ENCODE data around the gene SPIRE2. TPM values are rescaled to one million over a fixed set of nuclear protein-coding genes. Genes with fewer than 3 reads are reported as not detected.
A peak's percentile ranks its signal among the peaks of the same experiment; 100 is the strongest.

Gene SPIRE2
- total RNA-seq, 3 donors from 2014 or later (not counting 1 experiment from before 2014, with no cell fraction given): 4.5 to 8.7 (median 6.5) TPM

GRCh38 chr16:89864527-89864820 is 36.2 kb downstream of the SPIRE2 start:
- peaks cover 50% of the 10 kb centered on the region for H3K4me1 ChIP-seq (ENCODE audit: control insufficient read depth, insufficient read depth, low read length)
- 58% methylated on average over 5 of the region's 5 CpGs for WGBS (ENCODE audit: insufficient coverage)
- intact Hi-C loops (cut with micrococcal nuclease): loop anchor here (5.0 kb wide), 3 partner anchors 47 to 142 kb away; partner anchors contain the start of genes FANCA, VPS9D1 and ZNF276
- H3K9me3 ChIP-seq (ENCODE audit: control insufficient read depth, insufficient read depth, low read length): peaks cover 7% of the 10 kb centered on the region
- ATAC-seq (no peak), DNase-seq (no peak)
- H3K27ac ChIP-seq (ENCODE audit: low read length): peak overlapping the region; percentile 79
- peak overlapping the region; percentile 91 for H3K27ac Mint-ChIP-seq
- H3K4me3 Mint-ChIP-seq: peak overlapping the region; percentile 92
- H3K9me3 Mint-ChIP-seq: no peaks in the 10 kb centered on the region
- H3K36me3 Mint-ChIP-seq: no peaks in the 10 kb centered on the region
- H3K36me3 ChIP-seq (ENCODE audit: control insufficient read depth, insufficient read depth, low read length): no peaks in the 10 kb centered on the region
- H3K27me3 ChIP-seq (ENCODE audit: control insufficient read depth, insufficient read depth, low read length): no peaks in the 10 kb centered on the region
- TF ChIP-seq CTCF (IDR thresholded peaks at IDR 0.05): no peak
- no peak overlapping the region for H3K4me3 ChIP-seq (ENCODE audit: low read length)
- H3K27me3 Mint-ChIP-seq (ENCODE audit: low read depth in 2 of 2): no peaks in the 10 kb centered on the region
- peaks cover 39 to 44% of the 10 kb centered on the region in 2 donors for H3K4me1 Mint-ChIP-seq

GRCh38 chr16:89867918-89868317 is 39.6 kb downstream of the SPIRE2 start:
- WGBS (ENCODE audit: insufficient coverage): 87% methylated on average over 5 of the region's 5 CpGs

GRCh38 chr16:89869911-89870310 is 41.6 kb downstream of the SPIRE2 start:
- Mint-ChIP-seq H3K36me3 (no peaks in the 10 kb centered on the region), H3K27me3 (ENCODE audit: low read depth in 2 of 2) (no peaks in the 10 kb centered on the region), H3K4me3 (no peak overlapping the region), H3K27ac (no peak overlapping the region), H3K4me1 (peaks cover 8 to 10% of the 10 kb centered on the region in 2 donors), H3K9me3 (no peaks in the 10 kb centered on the region)
- Histone ChIP-seq H3K27ac (ENCODE audit: low read length) (no peak overlapping the region), H3K4me3 (ENCODE audit: low read length) (no peak overlapping the region), H3K27me3 (ENCODE audit: control insufficient read depth, insufficient read depth, low read length) (no peaks in the 10 kb centered on the region), H3K9me3 (ENCODE audit: control insufficient read depth, insufficient read depth, low read length) (peaks cover 7% of the 10 kb centered on the region), H3K4me1 (ENCODE audit: control insufficient read depth, insufficient read depth, low read length) (peaks cover 26% of the 10 kb centered on the region), H3K36me3 (ENCODE audit: control insufficient read depth, insufficient read depth, low read length) (peaks cover 3% of the 10 kb centered on the region)
- DNase-seq (no peak), ATAC-seq (no peak)
- WGBS (ENCODE audit: insufficient coverage): 98% methylated on average over 12 of the region's 12 CpGs
- intact Hi-C loops (cut with micrococcal nuclease): no loop called here
- TF ChIP-seq CTCF (IDR thresholded peaks at IDR 0.05): no peak

More at GRCh38 chr16:89867918-89868317, 39.6 kb downstream of the SPIRE2 start:
- Mint-ChIP-seq H3K36me3 (no peaks in the 10 kb centered on the region), H3K4me3 (no peak overlapping the region), H3K27me3 (ENCODE audit: low read depth in 2 of 2) (no peaks in the 10 kb centered on the region), H3K27ac (no peak overlapping the region), H3K4me1 (peaks cover 21 to 25% of the 10 kb centered on the region in 2 donors), H3K9me3 (no peaks in the 10 kb centered on the region)
- Histone ChIP-seq H3K4me1 (ENCODE audit: control insufficient read depth, insufficient read depth, low read length) (peaks cover 36% of the 10 kb centered on the region), H3K4me3 (ENCODE audit: low read length) (no peak overlapping the region), H3K27me3 (ENCODE audit: control insufficient read depth, insufficient read depth, low read length) (no peaks in the 10 kb centered on the region), H3K27ac (ENCODE audit: low read length) (no peak overlapping the region), H3K36me3 (ENCODE audit: control insufficient read depth, insufficient read depth, low read length) (no peaks in the 10 kb centered on the region), H3K9me3 (ENCODE audit: control insufficient read depth, insufficient read depth, low read length) (peaks cover 7% of the 10 kb centered on the region)
- no peak for TF ChIP-seq CTCF (IDR thresholded peaks at IDR 0.05)
- no peak for ATAC-seq
- intact Hi-C loops (cut with micrococcal nuclease): no loop called here
- DNase-seq: no peak

- ATAC-seq: no peak
- H3K9me3 Mint-ChIP-seq: no peaks in the 10 kb centered on the region
- no peaks in the 10 kb centered on the region for H3K27me3 Mint-ChIP-seq (ENCODE audit: low read depth in 2 of 2)
- no peak overlapping the region for H3K27ac ChIP-seq (ENCODE audit: low read length)
- 97% methylated on average over 6 of the region's 6 CpGs for WGBS (ENCODE audit: insufficient coverage)
- H3K4me3 Mint-ChIP-seq: peak overlapping the region; percentile 9
- H3K4me1 Mint-ChIP-seq: peaks cover 11 to 12% of the 10 kb centered on the region in 2 donors
- H3K4me3 ChIP-seq (ENCODE audit: low read length): no peak overlapping the region
- intact Hi-C loops (cut with micrococcal nuclease): no loop called here
- no peak for TF ChIP-seq CTCF (IDR thresholded peaks at IDR 0.05)
- peaks cover 7% of the 10 kb centered on the region for H3K36me3 ChIP-seq (ENCODE audit: control insufficient read depth, insufficient read depth, low read length)
- DNase-seq: no peak
- H3K27ac Mint-ChIP-seq: no peak overlapping the region
- H3K4me1 ChIP-seq (ENCODE audit: control insufficient read depth, insufficient read depth, low read length): peaks cover 23% of the 10 kb centered on the region
- peaks cover 7% of the 10 kb centered on the region for H3K9me3 ChIP-seq (ENCODE audit: control insufficient read depth, insufficient read depth, low read length)
- no peaks in the 10 kb centered on the region for H3K27me3 ChIP-seq (ENCODE audit: control insufficient read depth, insufficient read depth, low read length)
- H3K36me3 Mint-ChIP-seq: no peaks in the 10 kb centered on the region
These were observed 42.2 kb downstream of the SPIRE2 start for GRCh38 chr16:89870440-89870839.
